Smooth muscle cell (in vitro differentiated cells): ENCODE data around the gene SDK1. TPM values are rescaled to one million over a fixed set of nuclear protein-coding genes. Genes with fewer than 3 reads are reported as not detected.
"Not testable (repeated sequence)": the region's sequence is repeated elsewhere in the genome, so short reads cannot be mapped to it uniquely, and the experiment has no call there.

Experiments
- DNase-seq: peaks from one replicate; lab custom pipeline; 2025; ENCODE audit not compliant: unreplicated experiment; lab: John Stamatoyannopoulos, UW
- H2AFZ ChIP-seq: fragments of 200-600 bp; sonication (generic); 2 replicates; pipeline ENCODE4 v1.6.0; 2016; ENCODE audit warnings: antibody characterized with exemption, low read depth, mild to moderate bottlenecking
- H3F3A ChIP-seq: fragments of 200-600 bp; sonication (generic); 2 replicates; pipeline ENCODE4 v1.6.0; 2017; ENCODE audit warnings: antibody characterized with exemption, low read depth
- H3K27ac ChIP-seq: fragments of 200-600 bp; sonication (generic); 2 replicates; pipeline ENCODE4 v1.5.1; 2016; ENCODE audit warnings: low read depth, mild to moderate bottlenecking
- H3K27me3 ChIP-seq: fragments of 200-600 bp; sonication (generic); 2 replicates; pipeline ENCODE4 v1.6.1; 2016; ENCODE audit warnings: low read depth, mild to moderate bottlenecking
- H3K36me3 ChIP-seq: fragments of 200-600 bp; sonication (generic); 2 replicates; pipeline ENCODE4 v1.5.1; 2016; ENCODE audit warnings: low read depth
- H3K4me1 ChIP-seq: fragments of 200-600 bp; sonication (generic); 2 replicates; pipeline ENCODE4 v1.5.1; 2016; ENCODE audit warnings: low read depth
- H3K4me2 ChIP-seq: fragments of 200-600 bp; sonication (generic); 2 replicates; pipeline ENCODE4 v1.6.0; 2016; ENCODE audit warnings: mild to moderate bottlenecking
- H3K4me3 ChIP-seq: fragments of 200-600 bp; sonication (generic); 2 replicates; pipeline ENCODE4 v1.5.1; 2016; ENCODE audit warnings: mild to moderate bottlenecking
- H3K79me2 ChIP-seq: fragments of 200-600 bp; sonication (generic); 2 replicates; pipeline ENCODE4 v1.6.0; 2016; ENCODE audit warnings: low read depth, mild to moderate bottlenecking
- H3K9ac ChIP-seq: fragments of 200-600 bp; sonication (generic); 2 replicates; pipeline ENCODE4 v1.6.0; 2016; ENCODE audit warnings: low read depth
- H3K9me3 ChIP-seq: fragments of 200-600 bp; sonication (generic); replicated peaks from 2 replicates; pipeline ENCODE4 v1.5.1; 2016; ENCODE audit warnings: low read depth
- H4K20me1 ChIP-seq: fragments of 200-600 bp; sonication (generic); 2 replicates; pipeline ENCODE4 v1.6.0; 2016; ENCODE audit warnings: low read depth
- WGBS: methylation state at CpG from one replicate; pipeline ENCODE4 v1.1.7; 2016; ENCODE audit warnings: low lambda C conversion rate; 5-methylcytosine and 5-hydroxymethylcytosine counted together
- polyA plus RNA-seq: library from polyadenylated mRNA; unstranded; fragments of >200 nt; fragmentation: Nextera tagmentation; extraction: Ambion mirVana; gene quantifications from 2 replicates; pipeline ENCODE4 v1.2.1, GENCODE V29; 2016
- total RNA-seq: library from RNA; depleted of rRNA; stranded (reverse); fragments of >200 nt; gene quantifications from 2 replicates; pipeline ENCODE4 v1.2.3, GENCODE V29; 2014
- TF ChIP-seq, protein P1 (sequence below): fragments of 200-600 bp; sonication (generic); IDR thresholded peaks from 2 replicates; pipeline ENCODE4 v1.5.1; 2017; ENCODE audit warnings: borderline replicate concordance, mild to moderate bottlenecking, antibody characterized with exemption; ENCODE audit not compliant: insufficient read depth, poor library complexity, severe bottlenecking

SDK1 gene
- total and polyA plus RNA-seq, 2 experiments from 2014 or later = 1.1 to 2.5 TPM

GRCh38 chr7:4236389-4236788 is 935.3 kb downstream of the SDK1 start:
- Histone ChIP-seq H3K27ac (no peak overlapping the region), H3K9me3 (no peaks in the 10 kb centered on the region), H3K79me2 (no peaks in the 10 kb centered on the region), H2AFZ (no peak overlapping the region), H4K20me1 (no peaks in the 10 kb centered on the region), H3K27me3 (no peaks in the 10 kb centered on the region), H3K4me2 (no peak overlapping the region), H3K4me1 (no peaks in the 10 kb centered on the region), H3K36me3 (no peaks in the 10 kb centered on the region), H3F3A (no peaks in the 10 kb centered on the region), H3K4me3 (no peak overlapping the region), H3K9ac (no peak overlapping the region)
- DNase-seq = no peak
- TF ChIP-seq, protein P1, sequence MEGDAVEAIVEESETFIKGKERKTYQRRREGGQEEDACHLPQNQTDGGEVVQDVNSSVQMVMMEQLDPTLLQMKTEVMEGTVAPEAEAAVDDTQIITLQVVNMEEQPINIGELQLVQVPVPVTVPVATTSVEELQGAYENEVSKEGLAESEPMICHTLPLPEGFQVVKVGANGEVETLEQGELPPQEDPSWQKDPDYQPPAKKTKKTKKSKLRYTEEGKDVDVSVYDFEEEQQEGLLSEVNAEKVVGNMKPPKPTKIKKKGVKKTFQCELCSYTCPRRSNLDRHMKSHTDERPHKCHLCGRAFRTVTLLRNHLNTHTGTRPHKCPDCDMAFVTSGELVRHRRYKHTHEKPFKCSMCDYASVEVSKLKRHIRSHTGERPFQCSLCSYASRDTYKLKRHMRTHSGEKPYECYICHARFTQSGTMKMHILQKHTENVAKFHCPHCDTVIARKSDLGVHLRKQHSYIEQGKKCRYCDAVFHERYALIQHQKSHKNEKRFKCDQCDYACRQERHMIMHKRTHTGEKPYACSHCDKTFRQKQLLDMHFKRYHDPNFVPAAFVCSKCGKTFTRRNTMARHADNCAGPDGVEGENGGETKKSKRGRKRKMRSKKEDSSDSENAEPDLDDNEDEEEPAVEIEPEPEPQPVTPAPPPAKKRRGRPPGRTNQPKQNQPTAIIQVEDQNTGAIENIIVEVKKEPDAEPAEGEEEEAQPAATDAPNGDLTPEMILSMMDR = no peak
- WGBS = 94% methylated on average over 12 of the region's 12 CpGs

DNA sequence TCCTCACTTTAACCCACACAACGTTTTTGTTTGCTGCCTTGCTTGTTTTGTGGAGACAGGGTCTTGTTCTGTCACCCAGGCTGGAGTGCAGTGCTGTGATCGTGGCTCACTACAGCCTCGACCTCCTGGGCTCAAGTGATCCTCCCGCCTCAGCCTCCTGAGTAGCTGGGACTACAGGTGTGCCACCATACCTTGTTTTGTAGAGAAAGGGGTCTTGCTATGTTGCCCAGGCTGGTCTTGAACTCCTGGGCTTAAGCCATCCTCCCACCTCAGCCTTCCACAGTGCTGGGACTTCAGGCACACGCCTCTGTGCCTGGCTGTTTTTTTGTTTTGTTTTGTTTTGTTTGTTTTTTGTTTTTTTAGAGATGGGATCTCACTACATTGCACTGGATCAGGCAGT is 935.8 kb downstream of the SDK1 start:
- not testable (repeated sequence) for H3K9me3 ChIP-seq, H3K27me3 ChIP-seq, H2AFZ ChIP-seq, H3K4me1 ChIP-seq, DNase-seq, H4K20me1 ChIP-seq, H3K27ac ChIP-seq, H3K4me2 ChIP-seq, H3K4me3 ChIP-seq, H3K36me3 ChIP-seq, H3K9ac ChIP-seq, H3K79me2 ChIP-seq, H3F3A ChIP-seq
- WGBS = 84% methylated on average over 5 of the region's 5 CpGs

GRCh38 chr7:4237296-4238235 is 936.5 kb downstream of the SDK1 start:
- no peaks in the 10 kb centered on the region for H4K20me1 ChIP-seq
- TF ChIP-seq, protein P1 = no peak
- no peak overlapping the region for H3K9ac ChIP-seq
- no peaks in the 10 kb centered on the region for H3K36me3 ChIP-seq
- H3K4me2 ChIP-seq = no peak overlapping the region
- no peak overlapping the region for H2AFZ ChIP-seq
- DNase-seq = no peak
- no peaks in the 10 kb centered on the region for H3K4me1 ChIP-seq
- 91% methylated on average over 25 of the region's 25 CpGs for WGBS
- H3F3A ChIP-seq = no peaks in the 10 kb centered on the region
- no peaks in the 10 kb centered on the region for H3K27me3 ChIP-seq
- H3K79me2 ChIP-seq = no peaks in the 10 kb centered on the region
- H3K27ac ChIP-seq = no peak overlapping the region
- no peaks in the 10 kb centered on the region for H3K9me3 ChIP-seq
- H3K4me3 ChIP-seq = no peak overlapping the region

DNA sequence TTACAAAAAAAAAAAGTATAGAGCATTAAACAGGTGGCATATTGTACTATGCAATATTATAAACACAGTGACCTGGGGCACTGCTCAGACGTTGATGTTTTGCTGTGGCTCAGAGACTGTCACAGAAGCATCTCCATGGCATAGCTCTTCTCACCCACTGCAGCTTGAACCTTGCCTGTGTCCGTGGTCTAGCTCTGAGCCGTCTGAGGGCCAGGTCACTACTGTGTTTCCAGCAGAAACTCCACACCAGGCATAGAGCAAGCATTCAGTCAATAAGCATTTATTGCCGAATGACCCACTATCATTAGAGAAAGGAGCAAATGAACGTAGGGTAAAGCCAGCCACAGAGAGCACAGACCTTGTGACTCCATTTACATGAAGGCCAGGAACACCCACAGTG is 937.8 kb downstream of the SDK1 start:
- H3K4me3 ChIP-seq = no peak overlapping the region
- no peaks in the 10 kb centered on the region for H4K20me1 ChIP-seq
- H3K79me2 ChIP-seq = no peaks in the 10 kb centered on the region
- H3K27ac ChIP-seq = no peak overlapping the region
- H3K27me3 ChIP-seq = no peaks in the 10 kb centered on the region
- H3K4me1 ChIP-seq = no peaks in the 10 kb centered on the region
- H3K9me3 ChIP-seq = no peaks in the 10 kb centered on the region
- H3F3A ChIP-seq = no peaks in the 10 kb centered on the region
- no peak overlapping the region for H2AFZ ChIP-seq
- 95% methylated on average over 5 of the region's 5 CpGs for WGBS
- no peaks in the 10 kb centered on the region for H3K36me3 ChIP-seq
- H3K4me2 ChIP-seq = no peak overlapping the region
- H3K9ac ChIP-seq = no peak overlapping the region
- no peak for DNase-seq
- TF ChIP-seq, protein P1 = no peak
